ENCODE results near the gene TMPRSS4. TPM values are rescaled to one million over a fixed set of nuclear protein-coding genes. Genes with fewer than 3 reads are reported as not detected.
A peak's percentile ranks its signal among the peaks of the same experiment; 100 is the strongest.

The TMPRSS4 gene
- total RNA-seq, 1 experiment from 2014 or later = 1.5 TPM

- ATAC-seq = 0 out of 2 replicates have a peak, but pooled peaks have one; percentile 20
- Histone ChIP-seq H3F3A (ENCODE audit: low read length, unreplicated experiment) (no peaks in the 10 kb centered on the region), H3K36me3 (ENCODE audit: low read depth, low read length) (no peaks in the 10 kb centered on the region), H3K4me3 (ENCODE audit: low read length) (no peak overlapping the region), H3K27ac (ENCODE audit: low read length) (no peak overlapping the region), H3K4me2 (ENCODE audit: low read length) (no peak overlapping the region), H2AFZ (ENCODE audit: low read length) (no peak overlapping the region), H4K20me1 (ENCODE audit: low read length) (no peaks in the 10 kb centered on the region), H3K79me2 (ENCODE audit: low read length) (no peaks in the 10 kb centered on the region), H3K9ac (ENCODE audit: low read length) (no peak overlapping the region), H3K4me1 (ENCODE audit: insufficient read depth, low read length) (no peaks in the 10 kb centered on the region), H3K27me3 (ENCODE audit: low read length) (peaks cover 75% of the 10 kb centered on the region), H3K9me3 (ENCODE audit: low read length) (no peaks in the 10 kb centered on the region), H3K9me2 (replicated peaks; ENCODE audit: low read length) (no peaks in the 10 kb centered on the region)
- intact Hi-C loops (cut with micrococcal nuclease) = no loop called here
- CTCF ChIA-PET = no interaction called here
- BruUV-seq (replicated peaks) = no TSS peak
- POLR2A ChIA-PET (ENCODE audit: unreplicated experiment) = no interaction called here
- DNase-seq = no peak
- TF ChIP-seq CTCF (conservative IDR thresholded peaks at IDR 0.05; ENCODE audit: low read depth, low read length) = peak; percentile 47
- no peak for TF ChIP-seq EZH2 (IDR thresholded peaks at IDR 0.05; ENCODE audit: low read length, unreplicated experiment)
Observed at GRCh38 chr11:118068206-118068944, 8.5 kb upstream of the TMPRSS4 start.

DNA sequence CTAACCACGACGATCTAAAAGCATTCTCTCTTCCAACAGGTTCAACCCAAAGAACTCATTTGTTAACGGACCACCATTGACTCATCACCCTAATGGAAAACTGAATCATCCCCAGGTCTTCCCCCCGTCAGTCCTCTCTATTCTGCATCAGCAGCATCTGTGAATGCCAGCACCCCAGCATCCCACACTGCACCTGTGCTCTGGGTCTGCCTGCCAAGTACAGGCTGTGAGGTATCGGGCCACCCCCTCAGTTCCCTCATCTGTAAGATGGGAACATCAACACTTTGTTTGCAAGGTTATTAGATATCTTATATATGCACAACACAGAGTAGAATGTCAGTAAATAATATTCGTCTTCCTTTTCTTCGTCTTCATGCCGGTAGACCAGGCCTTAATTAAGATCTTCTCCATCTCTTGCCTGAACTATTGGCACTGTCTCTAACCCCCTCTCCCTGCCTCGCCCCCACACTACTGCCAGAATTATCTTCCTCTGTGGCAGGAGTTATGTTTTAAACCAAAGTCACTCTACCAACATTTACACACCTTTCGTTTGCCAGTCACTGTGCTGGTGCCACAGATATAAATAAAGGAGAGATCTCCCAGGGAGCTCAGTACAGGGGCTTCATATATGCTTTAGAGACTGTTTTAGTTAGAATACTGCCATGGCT is 7.8 kb upstream of the TMPRSS4 start:
- Histone ChIP-seq H3K9me2 (replicated peaks; ENCODE audit: low read length) (no peaks in the 10 kb centered on the region), H3K4me2 (ENCODE audit: low read length) (no peak overlapping the region), H4K20me1 (ENCODE audit: low read length) (no peaks in the 10 kb centered on the region), H3K79me2 (ENCODE audit: low read length) (no peaks in the 10 kb centered on the region), H3K9me3 (ENCODE audit: low read length) (no peaks in the 10 kb centered on the region), H2AFZ (ENCODE audit: low read length) (no peak overlapping the region), H3K4me1 (ENCODE audit: insufficient read depth, low read length) (no peaks in the 10 kb centered on the region), H3K27ac (ENCODE audit: low read length) (no peak overlapping the region), H3F3A (ENCODE audit: low read length, unreplicated experiment) (no peaks in the 10 kb centered on the region), H3K27me3 (ENCODE audit: low read length) (peaks cover 75% of the 10 kb centered on the region), H3K36me3 (ENCODE audit: low read depth, low read length) (no peaks in the 10 kb centered on the region), H3K9ac (ENCODE audit: low read length) (no peak overlapping the region), H3K4me3 (ENCODE audit: low read length) (no peak overlapping the region)
- POLR2A ChIA-PET (ENCODE audit: unreplicated experiment) = no interaction called here
- ATAC-seq (no peak), DNase-seq (no peak)
- intact Hi-C loops (cut with micrococcal nuclease) = no loop called here
- no TSS peak for BruUV-seq (replicated peaks)
- TF ChIP-seq EZH2 (IDR thresholded peaks at IDR 0.05; ENCODE audit: low read length, unreplicated experiment) = no peak
- TF ChIP-seq EZH2phosphoT487 (IDR thresholded peaks at IDR 0.05; ENCODE audit: borderline replicate concordance, low read length) = no peak
- CTCF ChIA-PET = interaction anchor here (0.7 kb wide), 1 partner anchor 9 kb away, joined by 3 read pairs; no protein-coding TSS in a partner anchor

GRCh38 chr11:118071416-118072030 is 5.4 kb upstream of the TMPRSS4 start:
- no peak overlapping the region for H3K4me3 ChIP-seq (ENCODE audit: low read length)
- H4K20me1 ChIP-seq (ENCODE audit: low read length) = no peaks in the 10 kb centered on the region
- no peak overlapping the region for H2AFZ ChIP-seq (ENCODE audit: low read length)
- H3K36me3 ChIP-seq (ENCODE audit: low read depth, low read length) = no peaks in the 10 kb centered on the region
- ChIA-PET POLR2A (ENCODE audit: unreplicated experiment) (no interaction called here), CTCF (no interaction called here)
- H3K27me3 ChIP-seq (ENCODE audit: low read length) = peaks cover 52% of the 10 kb centered on the region
- no peaks in the 10 kb centered on the region for H3K9me3 ChIP-seq (ENCODE audit: low read length)
- no peaks in the 10 kb centered on the region for H3K9me2 ChIP-seq (replicated peaks; ENCODE audit: low read length)
- no peak overlapping the region for H3K9ac ChIP-seq (ENCODE audit: low read length)
- TF ChIP-seq CTCF (conservative IDR thresholded peaks at IDR 0.05; ENCODE audit: low read depth, low read length) (no peak), EZH2phosphoT487 (IDR thresholded peaks at IDR 0.05; ENCODE audit: borderline replicate concordance, low read length) (no peak), EZH2 (IDR thresholded peaks at IDR 0.05; ENCODE audit: low read length, unreplicated experiment) (no peak)
- DNase-seq (no peak), ATAC-seq (no peak)
- intact Hi-C loops (cut with micrococcal nuclease) = no loop called here
- H3F3A ChIP-seq (ENCODE audit: low read length, unreplicated experiment) = no peaks in the 10 kb centered on the region
- H3K4me2 ChIP-seq (ENCODE audit: low read length) = no peak overlapping the region
- no peaks in the 10 kb centered on the region for H3K79me2 ChIP-seq (ENCODE audit: low read length)
- no peak overlapping the region for H3K27ac ChIP-seq (ENCODE audit: low read length)
- peaks cover 3% of the 10 kb centered on the region for H3K4me1 ChIP-seq (ENCODE audit: insufficient read depth, low read length)
- no TSS peak for BruUV-seq (replicated peaks)

Measured in PC-3 (cell line).